MM.1S (cell line): ENCODE measurements around the gene TCHHL1.

Source experiments
- CTCF ChIP-seq: fragments of 300-600 bp; sonication (generic); IDR thresholded peaks from 2 replicates; pipeline ENCODE4 v1.5.1; 2016; ENCODE audit warnings: antibody characterized with exemption, low read length, mixed read lengths
- EZH2 ChIP-seq: fragments of 300-600 bp; sonication (generic); optimal IDR thresholded peaks from 2 replicates; pipeline ENCODE3; 2017; ENCODE audit warnings: low read depth, mild to moderate bottlenecking, antibody characterized with exemption, low read length, mixed read lengths
- EZH2phosphoT487 ChIP-seq: fragments of 300-600 bp; sonication (generic); IDR thresholded peaks from 2 replicates; pipeline ENCODE4 v1.6.1; 2018; ENCODE audit warnings: antibody characterized with exemption, low read length

- TF ChIP-seq CTCF (no peak), EZH2 (no peak), EZH2phosphoT487 (no peak)
Measured at GRCh38 chr1:152104854-152105253, 16.0 kb upstream of the TCHHL1 start.
